ENCODE measurements around the gene KLHL30.

Gene KLHL30

GRCh38 chr2:238138331-238139195 lies at the start of gene KLHL30:
TSS of gene KLHL30 (plus strand) at chr2:238138668. CDS start at chr2:238140755, 2,087 bp downstream.
- DNase-seq (ENCODE audit: low spot score): no peak

- DNase-seq (ENCODE audit: low spot score): no peak
These were observed 47.6 kb upstream of the KLHL30 start for GRCh38 chr2:238090887-238091286.

GRCh38 chr2:238091436-238092060 lies 46.9 kb upstream of the KLHL30 start:
- DNase-seq (ENCODE audit: low spot score): no peak

GRCh38 chr2:238092486-238093035 lies 45.9 kb upstream of the KLHL30 start:
- DNase-seq (ENCODE audit: low spot score): no peak

GRCh38 chr2:238093181-238094140 lies 45.0 kb upstream of the KLHL30 start:
- no peak for DNase-seq (ENCODE audit: low spot score)

GRCh38 chr2:238094438-238095022 lies 43.9 kb upstream of the KLHL30 start:
- DNase-seq (ENCODE audit: low spot score): no peak

- no peak for DNase-seq (ENCODE audit: low spot score)
These were observed 43.3 kb upstream of the KLHL30 start for GRCh38 chr2:238095143-238095542.

- no peak for DNase-seq (ENCODE audit: low spot score)
These were observed 42.0 kb upstream of the KLHL30 start for GRCh38 chr2:238096311-238097011.

GRCh38 chr2:238097201-238097987 lies 41.1 kb upstream of the KLHL30 start:
- DNase-seq (ENCODE audit: low spot score): no peak

- DNase-seq (ENCODE audit: low spot score): no peak
These were observed 40.2 kb upstream of the KLHL30 start for GRCh38 chr2:238097988-238098871.

- DNase-seq (ENCODE audit: low spot score): no peak
These were observed 39.4 kb upstream of the KLHL30 start for GRCh38 chr2:238098901-238099713.

- no peak for DNase-seq (ENCODE audit: low spot score)
These were observed 38.8 kb upstream of the KLHL30 start for GRCh38 chr2:238099714-238100048.

GRCh38 chr2:238100049-238100820 lies 38.2 kb upstream of the KLHL30 start, which contains the start of gene ESPNL:
TSS of gene ESPNL (plus strand) at chr2:238100340. CDS start at chr2:238100420, 80 bp downstream.
- no peak for DNase-seq (ENCODE audit: low spot score)

- no peak for DNase-seq (ENCODE audit: low spot score)
These were observed 37.4 kb upstream of the KLHL30 start for GRCh38 chr2:238100821-238101771.

- no peak for DNase-seq (ENCODE audit: low spot score)
These were observed 36.3 kb upstream of the KLHL30 start for GRCh38 chr2:238101891-238102841.
